Endothelial cell of umbilical vein (primary cell): ENCODE measurements around the gene NECAB2. TPM values are rescaled to one million over a fixed set of nuclear protein-coding genes. Genes with fewer than 3 reads are reported as not detected.

Source experiments
- BruUV-seq: library from RNA; stranded (reverse); fragments of 400-500 nt; replicated peaks from 2 replicates; lab custom pipeline; 2021; lab: Mats Ljungman, UMichigan
- CTCF ChIA-PET: fragments of 300-600, 350-600 bp; sonication (Branson Sonifier 250); formaldehyde crosslinking; loops from one replicate; lab custom pipeline; 2021; ENCODE audit warnings: antibody characterized with exemption, inconsistent platforms; lab: Charles Lee
- POLR2A ChIA-PET: fragments of 300-600, 350-600 bp; sonication (Branson Sonifier 250); formaldehyde crosslinking; loops from one replicate; lab custom pipeline; 2021; ENCODE audit warnings: antibody characterized with exemption, inconsistent platforms; lab: Charles Lee
- DNase-seq: peaks from one replicate; pipeline ENCODE4 v3.0.0-alpha.2; 2011; ENCODE audit warnings: low read depth, low spot score
- FAIRE-seq: peaks from 2 replicates; lab custom pipeline; 2011; peaks lifted over from hg19 to GRCh38; lab: Jason Lieb, UNC
- H2AFZ ChIP-seq: 2 replicates; pipeline ENCODE4 v1.6.0; 2012; ENCODE audit warnings: low read depth, low read length, control low read depth, inconsistent platforms
- H3K27ac ChIP-seq: 2 replicates; pipeline ENCODE4 v1.5.1; 2011; ENCODE audit warnings: low read depth, mild to moderate bottlenecking, control low read depth, low read length, moderate library complexity; ENCODE audit not compliant: insufficient read depth
- H3K27me3 ChIP-seq, 2 experiments: 2 replicates each; pipeline versions ENCODE4 v1.6.0 to v1.6.1; 2011; ENCODE audit warnings: low read length in 2 of 2, mixed read lengths in 1 of 2; ENCODE audit not compliant: control insufficient read depth in 2 of 2, insufficient read depth in 2 of 2
- H3K36me3 ChIP-seq, 2 experiments: 2 replicates in 1 of 2; 3 replicates in 1 of 2; pipeline ENCODE4 v1.5.1; 2011; ENCODE audit warnings: low read length in 2 of 2, mild to moderate bottlenecking in 1 of 2, moderate library complexity in 1 of 2; ENCODE audit not compliant: control insufficient read depth in 2 of 2, insufficient read depth in 2 of 2; ENCODE audit errors: extremely low read depth in 1 of 2
- H3K4me1 ChIP-seq: 3 replicates; pipeline ENCODE4 v1.5.1; 2011; ENCODE audit warnings: mild to moderate bottlenecking, low read length; ENCODE audit not compliant: control insufficient read depth, insufficient read depth; ENCODE audit errors: extremely low read depth
- H3K4me2 ChIP-seq: 2 replicates; pipeline ENCODE4 v1.6.1; 2011; ENCODE audit warnings: low read length, control low read depth, mixed read lengths; ENCODE audit not compliant: insufficient read depth
- H3K4me3 ChIP-seq, 3 experiments: fragments of 200-600 bp in 1 of 3; sonication (generic), shearing (Covaris generic) in 1 of 3; replicated peaks in 1 of 3; 2 replicates each; pipeline ENCODE4 v1.5.1; 2011 to 2016; ENCODE audit warnings: control low read depth in 3 of 3, low read length in 3 of 3, mild to moderate bottlenecking in 2 of 3, inconsistent platforms in 1 of 3, low read depth in 1 of 3, moderate library complexity in 1 of 3; ENCODE audit not compliant: insufficient read depth in 1 of 3
- H3K79me2 ChIP-seq: 2 replicates; pipeline ENCODE4 v1.6.0; 2012; ENCODE audit warnings: low read length, inconsistent platforms; ENCODE audit not compliant: control insufficient read depth, insufficient read depth
- H3K9ac ChIP-seq: replicated peaks from 2 replicates; pipeline ENCODE3; 2011; ENCODE audit warnings: low read length, control low read depth; ENCODE audit not compliant: insufficient read depth; ENCODE audit errors: extremely low read depth
- H3K9me1 ChIP-seq: replicated peaks from 3 replicates; pipeline ENCODE4 v1.6.0; 2011; ENCODE audit warnings: mild to moderate bottlenecking, low read length; ENCODE audit not compliant: control insufficient read depth, insufficient read depth; ENCODE audit errors: extremely low read depth
- H3K9me3 ChIP-seq: replicated peaks from 2 replicates; pipeline ENCODE4 v1.5.1; 2012; ENCODE audit warnings: low read length, inconsistent platforms; ENCODE audit not compliant: control insufficient read depth, insufficient read depth
- H4K20me1 ChIP-seq: replicated peaks from 2 replicates; pipeline ENCODE3; 2011; ENCODE audit warnings: mild to moderate bottlenecking, low read length; ENCODE audit not compliant: control insufficient read depth, insufficient read depth; ENCODE audit errors: extremely low read depth
- EZH2 ChIP-seq: IDR thresholded peaks from 2 replicates; pipeline ENCODE4 v1.6.1; 2012; ENCODE audit warnings: borderline replicate concordance, low read depth, mild to moderate bottlenecking, moderate library complexity, low read length, inconsistent platforms; ENCODE audit not compliant: severe bottlenecking
- FOS ChIP-seq: IDR thresholded peaks from 2 replicates; pipeline ENCODE4 v1.6.1; 2011; ENCODE audit warnings: mild to moderate bottlenecking, low read length, moderate library complexity, borderline replicate concordance; ENCODE audit not compliant: insufficient read depth
- GATA2 ChIP-seq: IDR thresholded peaks from 2 replicates; pipeline ENCODE4 v1.7.0; 2011; ENCODE audit warnings: low read depth, mild to moderate bottlenecking, moderate library complexity, mixed read lengths, low read length; ENCODE audit not compliant: insufficient read length, insufficient read depth
- JUN ChIP-seq: IDR thresholded peaks from 2 replicates; pipeline ENCODE4 v1.6.1; 2011; ENCODE audit warnings: borderline replicate concordance, low read depth; ENCODE audit not compliant: insufficient read length, insufficient read depth
- MYC ChIP-seq: IDR thresholded peaks from one replicate; pipeline ENCODE4 v1.6.1; 2011; ENCODE audit warnings: mild to moderate bottlenecking, low read depth, low read length
- POLR2A ChIP-seq: IDR thresholded peaks from 2 replicates; pipeline ENCODE4 v1.6.1; 2012; ENCODE audit warnings: low read depth, mild to moderate bottlenecking, control low read depth, low read length
- POLR2AphosphoS5 ChIP-seq: IDR thresholded peaks from 2 replicates; pipeline ENCODE4 v1.6.1; 2012; ENCODE audit warnings: low read depth, mild to moderate bottlenecking, control low read depth, low read length, moderate library complexity; ENCODE audit not compliant: insufficient read depth
- dilution Hi-C: fragments of 300-500 bp; cut with MboI; formaldehyde crosslinking; loops from one replicate; pipeline ENCODE4 v1.15.0; 2019; ENCODE audit warnings: low sequenced_read_pairs; ENCODE audit not compliant: extremely low pct_ligation_motif_present
- intact Hi-C: fragments of 100-400 bp; cut with micrococcal nuclease; formaldehyde crosslinking; loops from one replicate; pipeline ENCODE4 v1.10.0; 2022
- polyA plus RNA-seq, 4 experiments: library from polyadenylated mRNA; depleted of rRNA in 3 of 4; stranded (reverse) in 3 of 4; unstranded in 1 of 4; fragments of >200 nt; gene quantifications; 2 replicates each; pipeline versions ENCODE4 v1.2.1 to v1.2.3, GENCODE V29; 2011 to 2012; ENCODE audit warnings: missing spikeins in 1 of 4
- total RNA-seq: library from RNA; stranded (reverse); gene quantifications from 2 replicates; pipeline ENCODE4 v1.2.3, GENCODE V29; 2021
- TF ChIP-seq, protein P1 (sequence below): IDR thresholded peaks from 2 replicates; pipeline ENCODE4 v1.6.1; 2011; ENCODE audit not compliant: insufficient read depth, insufficient read length
- TF ChIP-seq, protein P2 (sequence below), 2 donors: IDR thresholded peaks; 1 replicate in 1 of 2; 2 replicates in 1 of 2; pipeline ENCODE4 v1.5.1; 2011; ENCODE audit warnings: low read length in 2 of 2, mild to moderate bottlenecking in 2 of 2, moderate library complexity in 2 of 2, control low read depth in 1 of 2, inconsistent platforms in 1 of 2, low read depth in 1 of 2; ENCODE audit not compliant: insufficient read depth in 1 of 2; ENCODE audit errors: extremely low read depth in 1 of 2

NECAB2 gene
- total and polyA plus RNA-seq, 2 donors (not counting 3 experiments of a cell fraction or from before 2014, with no cell fraction given), result 0.26 to 0.31 TPM

DNA sequence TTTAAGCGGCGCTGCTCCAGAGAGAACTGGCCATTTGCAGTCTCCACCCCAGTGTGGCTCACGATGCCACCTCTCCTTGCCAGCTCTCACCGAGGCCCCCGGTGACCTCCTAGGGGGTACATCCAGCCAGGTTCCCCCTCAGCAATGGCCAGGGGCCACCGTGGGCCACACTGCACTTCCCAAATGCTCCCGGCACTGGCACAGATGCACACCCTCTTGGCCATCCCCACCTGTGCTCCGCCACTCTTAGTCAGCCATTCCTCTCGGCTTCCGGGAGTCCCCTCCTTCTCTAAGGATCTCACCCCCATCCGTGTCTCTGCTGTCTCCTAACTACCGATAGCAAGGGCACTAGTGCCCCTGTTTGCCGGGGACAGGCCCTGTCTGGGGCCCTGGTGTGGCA is 43.4 kb upstream of the NECAB2 start:
- DNase-seq, result no peak
- TF ChIP-seq MYC, result no peak
- TF ChIP-seq FOS, result no peak
- Histone ChIP-seq H3K27me3 (no peaks in the 10 kb centered on the region), H3K27ac (no peak overlapping the region), H3K4me1 (peaks cover 3% of the 10 kb centered on the region), H3K9me1 (no peaks in the 10 kb centered on the region), H2AFZ (no peak overlapping the region), H4K20me1 (no peaks in the 10 kb centered on the region), H3K4me2 (no peak overlapping the region), H3K36me3 (no peaks in the 10 kb centered on the region), H3K4me3 (no peak overlapping the region), H3K79me2 (no peaks in the 10 kb centered on the region), H3K9me3 (no peaks in the 10 kb centered on the region), H3K9ac (no peak overlapping the region)
- intact Hi-C loops (no loop called here), dilution Hi-C loops (no loop called here)
- BruUV-seq, result no TSS peak
- CTCF ChIA-PET, result interaction anchor here (3.1 kb wide), 1 partner anchor 13 kb away, joined by 14 read pairs; no protein-coding TSS in a partner anchor
- POLR2A ChIA-PET, result no interaction called here
- FAIRE-seq, result no peak

DNA sequence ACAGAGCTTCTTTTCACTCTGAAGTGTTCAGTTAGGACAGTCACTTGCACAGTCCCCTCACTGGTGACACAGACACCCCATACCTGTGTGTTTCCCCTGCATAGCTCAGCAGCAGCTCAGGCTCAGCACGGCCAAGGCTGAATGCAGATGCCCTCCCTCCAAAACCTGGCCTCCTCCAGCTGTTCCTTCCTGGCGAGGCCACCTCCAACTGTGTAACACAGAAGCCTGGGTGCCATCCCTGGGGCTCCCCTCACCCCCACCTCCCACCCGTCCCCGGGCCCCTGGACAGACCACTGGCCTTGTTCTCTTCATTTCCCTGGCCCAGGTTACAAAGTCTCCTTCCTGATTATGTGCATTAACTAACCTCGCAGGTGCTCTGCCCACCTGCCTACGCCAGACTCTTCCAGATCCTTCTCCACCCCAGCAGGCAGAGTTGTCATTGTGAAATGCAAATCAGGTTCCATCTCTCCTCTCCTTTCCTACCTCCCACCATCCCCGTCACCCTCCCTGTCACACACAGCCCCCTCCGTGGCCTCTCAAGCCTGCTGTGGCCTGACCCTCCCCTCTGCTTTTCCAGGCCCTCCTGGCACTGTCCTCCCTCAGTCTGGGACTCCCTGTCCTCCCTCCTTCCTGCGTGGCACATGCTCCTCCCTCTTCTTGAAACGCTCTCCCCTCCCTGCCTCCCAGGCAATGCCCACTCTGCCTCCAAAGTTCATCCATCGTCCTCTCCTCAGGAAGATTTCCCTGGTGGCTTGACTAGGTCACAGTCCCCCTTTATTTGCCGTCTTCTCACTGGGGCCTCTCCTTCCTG is 42.7 kb upstream of the NECAB2 start:
- no TSS peak for BruUV-seq
- intact Hi-C loops, result no loop called here
- DNase-seq (no peak), FAIRE-seq (no peak)
- no peak overlapping the region for H3K27ac ChIP-seq
- no peaks in the 10 kb centered on the region for H3K79me2 ChIP-seq
- POLR2A ChIA-PET, result no interaction called here
- H3K9me3 ChIP-seq, result no peaks in the 10 kb centered on the region
- no peak overlapping the region for H2AFZ ChIP-seq
- H3K27me3 ChIP-seq, result no peaks in the 10 kb centered on the region
- H3K9me1 ChIP-seq, result no peaks in the 10 kb centered on the region
- dilution Hi-C loops, result no loop called here
- no peak overlapping the region for H3K9ac ChIP-seq
- H4K20me1 ChIP-seq, result no peaks in the 10 kb centered on the region
- H3K4me1 ChIP-seq, result peaks cover 3% of the 10 kb centered on the region
- no peak overlapping the region for H3K4me2 ChIP-seq
- no peaks in the 10 kb centered on the region for H3K36me3 ChIP-seq
- no peak overlapping the region for H3K4me3 ChIP-seq
- TF ChIP-seq, protein P1, sequence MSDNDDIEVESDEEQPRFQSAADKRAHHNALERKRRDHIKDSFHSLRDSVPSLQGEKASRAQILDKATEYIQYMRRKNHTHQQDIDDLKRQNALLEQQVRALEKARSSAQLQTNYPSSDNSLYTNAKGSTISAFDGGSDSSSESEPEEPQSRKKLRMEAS, result no peak
- no peak for TF ChIP-seq POLR2A
- no peak for TF ChIP-seq GATA2
- TF ChIP-seq FOS, result no peak
- TF ChIP-seq, protein P2, sequence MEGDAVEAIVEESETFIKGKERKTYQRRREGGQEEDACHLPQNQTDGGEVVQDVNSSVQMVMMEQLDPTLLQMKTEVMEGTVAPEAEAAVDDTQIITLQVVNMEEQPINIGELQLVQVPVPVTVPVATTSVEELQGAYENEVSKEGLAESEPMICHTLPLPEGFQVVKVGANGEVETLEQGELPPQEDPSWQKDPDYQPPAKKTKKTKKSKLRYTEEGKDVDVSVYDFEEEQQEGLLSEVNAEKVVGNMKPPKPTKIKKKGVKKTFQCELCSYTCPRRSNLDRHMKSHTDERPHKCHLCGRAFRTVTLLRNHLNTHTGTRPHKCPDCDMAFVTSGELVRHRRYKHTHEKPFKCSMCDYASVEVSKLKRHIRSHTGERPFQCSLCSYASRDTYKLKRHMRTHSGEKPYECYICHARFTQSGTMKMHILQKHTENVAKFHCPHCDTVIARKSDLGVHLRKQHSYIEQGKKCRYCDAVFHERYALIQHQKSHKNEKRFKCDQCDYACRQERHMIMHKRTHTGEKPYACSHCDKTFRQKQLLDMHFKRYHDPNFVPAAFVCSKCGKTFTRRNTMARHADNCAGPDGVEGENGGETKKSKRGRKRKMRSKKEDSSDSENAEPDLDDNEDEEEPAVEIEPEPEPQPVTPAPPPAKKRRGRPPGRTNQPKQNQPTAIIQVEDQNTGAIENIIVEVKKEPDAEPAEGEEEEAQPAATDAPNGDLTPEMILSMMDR (IDR thresholded peaks at IDR 0.05; ENCODE audit: extremely low read depth in 1 of 2, insufficient read depth in 1 of 2, low read depth in 1 of 2, low read length in 2 of 2), result no peak
- no peak for TF ChIP-seq MYC
- TF ChIP-seq EZH2, result no peak
- TF ChIP-seq POLR2AphosphoS5, result no peak
- TF ChIP-seq JUN, result no peak
- CTCF ChIA-PET, result interaction anchor here (1.5 to 3.1 kb wide), 6 partner anchors 13 to 141 kb away, joined by 3 to 14 read pairs (median 9); partner anchors contain the start of gene OSGIN1
